Breast epithelium (tissue), 4 donors: ENCODE results near the gene SERTM1. TPM values are rescaled to one million over a fixed set of nuclear protein-coding genes. Genes with fewer than 3 reads are reported as not detected.

Source experiments
- DNase-seq, 2 donors: peaks; one replicate each; pipeline ENCODE4 v3.0.0-alpha.2; 2019; ENCODE audit warnings: low spot score in 2 of 2
- H3K27ac ChIP-seq, 2 donors: fragments of 200-600 bp; sonication (generic) in 1 of 2; one replicate each; pipeline ENCODE4 v1.5.1; 2016 to 2019; ENCODE audit warnings: mild to moderate bottlenecking in 1 of 2
- H3K27me3 ChIP-seq, 2 donors: fragments of 200-600 bp; sonication (generic) in 1 of 2; one replicate each; pipeline versions ENCODE4 v1.5.1 to v1.6.0; 2017 to 2019; ENCODE audit warnings: control low read depth in 1 of 2, mild to moderate bottlenecking in 1 of 2
- H3K36me3 ChIP-seq: fragments of 200-600 bp; one replicate; pipeline ENCODE4 v1.5.1; 2019
- H3K4me1 ChIP-seq, 2 donors: fragments of 200-600 bp; sonication (generic); one replicate each; pipeline ENCODE4 v1.5.1; 2016 to 2019; ENCODE audit warnings: control low read depth in 1 of 2
- H3K4me3 ChIP-seq, 3 donors: fragments of 200-600 bp; sonication (generic); 1 replicate in 2 of 3; 2 replicates in 1 of 3; pipeline ENCODE4 v1.5.1; 2016 to 2019; ENCODE audit warnings: mild to moderate bottlenecking in 3 of 3, moderate library complexity in 2 of 3
- H3K9me3 ChIP-seq, 2 donors: fragments of 200-600 bp; sonication (generic) in 1 of 2; one replicate each; pipeline ENCODE4 v1.5.1; 2016 to 2019; ENCODE audit warnings: control low read depth in 1 of 2
- POLR2A ChIP-seq: fragments of 450-650 bp; IDR thresholded peaks from one replicate; pipeline ENCODE4 v1.6.1; 2016; ENCODE audit warnings: antibody characterized with exemption, mild to moderate bottlenecking, moderate library complexity
- POLR2AphosphoS5 ChIP-seq, 3 donors: sonication (generic); formaldehyde crosslinking; IDR thresholded peaks; one replicate each; pipeline ENCODE4 v1.6.1; 2017; ENCODE audit warnings: antibody characterized with exemption in 3 of 3
- intact Hi-C: fragments of 100-400 bp; cut with DNase I; formaldehyde crosslinking; loops from one replicate; pipeline ENCODE4 v1.15.1; 2023; ENCODE audit warnings: low total_unique reads
- total RNA-seq, 3 donors: library from RNA; depleted of rRNA; stranded (reverse); fragments of >200 nt; gene quantifications; one replicate each; pipeline ENCODE4 v1.1.0, GENCODE V29; 2016
- TF ChIP-seq, protein P1 (sequence below), 3 donors: fragments of 450-650 bp; IDR thresholded peaks; one replicate each; pipeline ENCODE4 v1.5.1; 2016 to 2017; ENCODE audit warnings: antibody characterized with exemption in 3 of 3, mild to moderate bottlenecking in 3 of 3, moderate library complexity in 3 of 3

The SERTM1 gene
- total RNA-seq, 3 donors from 2014 or later = 0.16 to 7.6 TPM; not detected in 1

DNA sequence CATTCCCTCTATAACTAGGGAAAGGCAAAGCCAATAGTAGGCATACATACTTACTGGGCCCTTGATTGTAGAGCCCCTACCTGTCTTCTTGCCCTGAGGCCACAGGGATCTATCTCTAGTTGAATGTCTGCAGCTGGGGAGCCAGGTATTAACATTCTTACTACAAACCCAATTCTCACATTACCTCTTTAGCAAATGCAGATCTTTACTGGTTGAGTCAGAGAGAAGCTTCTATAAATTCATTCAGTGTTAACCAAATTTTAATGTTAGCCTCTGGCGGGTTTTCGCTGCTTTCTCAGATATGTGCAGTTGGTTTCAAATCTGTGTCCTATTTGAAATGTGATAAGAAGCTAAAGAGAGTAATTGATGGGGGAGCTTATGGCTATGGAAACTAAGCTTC lies 43.2 kb downstream of the SERTM1 start:
- Histone ChIP-seq H3K27me3 (no peaks in the 10 kb centered on the region), H3K4me3 (no peak overlapping the region), H3K36me3 (no peaks in the 10 kb centered on the region), H3K9me3 (no peaks in the 10 kb centered on the region), H3K27ac (no peak overlapping the region), H3K4me1 (no peaks in the 10 kb centered on the region)
- no peak for DNase-seq
- intact Hi-C loops = no loop called here
- TF ChIP-seq POLR2A (no peak), POLR2AphosphoS5 (IDR thresholded peaks at IDR 0.05) (no peak)
- TF ChIP-seq, protein P1, sequence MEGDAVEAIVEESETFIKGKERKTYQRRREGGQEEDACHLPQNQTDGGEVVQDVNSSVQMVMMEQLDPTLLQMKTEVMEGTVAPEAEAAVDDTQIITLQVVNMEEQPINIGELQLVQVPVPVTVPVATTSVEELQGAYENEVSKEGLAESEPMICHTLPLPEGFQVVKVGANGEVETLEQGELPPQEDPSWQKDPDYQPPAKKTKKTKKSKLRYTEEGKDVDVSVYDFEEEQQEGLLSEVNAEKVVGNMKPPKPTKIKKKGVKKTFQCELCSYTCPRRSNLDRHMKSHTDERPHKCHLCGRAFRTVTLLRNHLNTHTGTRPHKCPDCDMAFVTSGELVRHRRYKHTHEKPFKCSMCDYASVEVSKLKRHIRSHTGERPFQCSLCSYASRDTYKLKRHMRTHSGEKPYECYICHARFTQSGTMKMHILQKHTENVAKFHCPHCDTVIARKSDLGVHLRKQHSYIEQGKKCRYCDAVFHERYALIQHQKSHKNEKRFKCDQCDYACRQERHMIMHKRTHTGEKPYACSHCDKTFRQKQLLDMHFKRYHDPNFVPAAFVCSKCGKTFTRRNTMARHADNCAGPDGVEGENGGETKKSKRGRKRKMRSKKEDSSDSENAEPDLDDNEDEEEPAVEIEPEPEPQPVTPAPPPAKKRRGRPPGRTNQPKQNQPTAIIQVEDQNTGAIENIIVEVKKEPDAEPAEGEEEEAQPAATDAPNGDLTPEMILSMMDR (IDR thresholded peaks at IDR 0.05) = no peak

DNA sequence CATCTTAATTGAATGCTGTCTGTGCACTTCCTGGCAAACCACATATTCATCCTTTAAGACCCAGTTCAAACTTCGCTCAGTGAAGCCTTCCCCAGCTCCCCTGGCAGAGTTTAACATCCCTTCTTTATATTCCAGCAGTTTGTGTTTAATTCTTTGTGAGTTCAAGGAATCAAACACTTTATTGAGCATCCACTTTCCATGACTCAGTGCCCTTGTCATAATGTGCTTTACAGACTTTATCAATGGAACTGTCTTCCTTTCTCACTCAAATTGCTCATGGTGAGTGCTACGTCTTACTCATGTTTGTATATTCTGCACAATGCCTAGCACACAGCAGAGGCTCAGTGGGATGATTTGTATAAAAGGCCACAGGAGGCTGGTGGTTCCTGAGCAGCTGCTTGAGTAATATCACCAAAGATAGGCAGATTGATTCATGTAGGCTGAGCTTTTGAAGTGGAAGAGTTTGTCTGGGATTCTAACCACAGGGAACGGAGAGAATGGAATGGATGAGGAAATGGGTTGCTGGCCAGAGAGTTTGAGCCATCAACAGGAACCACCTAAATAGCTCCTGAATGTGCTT lies 44.2 kb downstream of the SERTM1 start:
- Histone ChIP-seq H3K27ac (no peak overlapping the region), H3K4me3 (no peak overlapping the region), H3K36me3 (no peaks in the 10 kb centered on the region), H3K27me3 (no peaks in the 10 kb centered on the region), H3K4me1 (no peaks in the 10 kb centered on the region), H3K9me3 (no peaks in the 10 kb centered on the region)
- no peak for TF ChIP-seq POLR2AphosphoS5 (IDR thresholded peaks at IDR 0.05)
- no peak for TF ChIP-seq POLR2A
- TF ChIP-seq, protein P1 (IDR thresholded peaks at IDR 0.05) = no peak
- intact Hi-C loops = no loop called here
- no peak for DNase-seq

DNA sequence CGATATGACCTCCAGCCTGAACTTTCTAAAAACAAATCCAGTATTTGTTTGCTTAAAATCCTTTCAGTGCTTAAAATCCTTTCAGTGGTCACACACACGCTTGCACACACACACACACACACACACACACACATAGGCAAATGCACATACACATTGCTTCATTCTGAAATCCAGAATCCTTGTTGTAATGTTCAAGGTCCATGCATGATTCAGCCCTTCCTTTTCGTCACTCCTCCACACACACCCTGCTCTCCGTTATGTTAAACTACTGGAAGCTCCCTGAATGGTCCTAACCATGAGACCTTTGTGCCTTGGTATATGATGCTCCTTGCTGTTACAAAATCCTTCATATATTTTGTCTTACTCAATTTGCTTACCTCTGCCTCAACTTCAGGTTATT lies 44.9 kb downstream of the SERTM1 start:
- no peak for DNase-seq
- Histone ChIP-seq H3K27ac (no peak overlapping the region), H3K4me1 (no peaks in the 10 kb centered on the region), H3K27me3 (no peaks in the 10 kb centered on the region), H3K36me3 (no peaks in the 10 kb centered on the region), H3K9me3 (no peaks in the 10 kb centered on the region), H3K4me3 (no peak overlapping the region)
- TF ChIP-seq, protein P1 (IDR thresholded peaks at IDR 0.05) = no peak
- intact Hi-C loops = no loop called here

DNA sequence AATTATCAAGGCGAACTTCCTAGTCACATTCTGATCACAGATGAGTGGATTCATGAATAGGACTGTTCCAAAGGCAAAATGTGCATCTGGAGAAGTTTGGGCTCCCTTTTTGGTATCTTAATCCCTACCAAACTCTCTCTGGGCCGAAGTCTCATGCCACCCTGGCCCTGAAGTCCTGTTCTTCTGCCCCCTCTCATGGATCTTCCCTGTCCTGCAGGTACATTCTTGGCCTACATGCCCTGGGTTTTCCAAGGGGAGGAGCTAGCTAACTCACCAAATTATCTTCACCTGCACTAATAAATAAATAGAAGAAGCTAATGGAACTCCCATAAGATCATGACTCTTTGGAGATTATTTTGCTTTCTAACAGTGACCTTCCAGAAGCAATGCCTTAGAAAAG lies 50.3 kb downstream of the SERTM1 start:
- intact Hi-C loops = no loop called here
- H3K27ac ChIP-seq = no peak overlapping the region
- H3K27me3 ChIP-seq = no peaks in the 10 kb centered on the region
- H3K4me3 ChIP-seq = no peak overlapping the region
- no peak for DNase-seq
- no peaks in the 10 kb centered on the region for H3K36me3 ChIP-seq
- no peaks in the 10 kb centered on the region for H3K4me1 ChIP-seq
- H3K9me3 ChIP-seq = no peaks in the 10 kb centered on the region
- TF ChIP-seq POLR2AphosphoS5 (IDR thresholded peaks at IDR 0.05) = no peak
- TF ChIP-seq, protein P1 (IDR thresholded peaks at IDR 0.05) = no peak
- no peak for TF ChIP-seq POLR2A

DNA sequence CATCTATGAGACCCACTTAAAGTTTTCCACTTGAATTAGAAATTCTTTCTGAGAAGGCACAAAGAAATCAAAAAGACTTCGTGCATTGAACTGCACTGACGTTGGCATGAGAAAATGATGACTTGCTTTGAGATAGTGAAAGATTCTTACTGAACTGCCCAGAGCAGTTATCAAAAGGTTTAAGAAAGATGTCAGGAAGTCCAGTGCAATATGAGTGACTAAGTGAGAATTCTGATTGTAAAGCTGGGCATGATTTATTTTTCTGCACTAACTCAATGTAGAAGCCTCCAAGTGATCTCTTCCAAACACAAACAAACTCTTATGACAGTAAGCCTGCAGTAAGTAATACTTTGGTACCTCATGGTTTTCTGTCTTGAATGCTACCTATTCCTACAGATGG lies 52.1 kb downstream of the SERTM1 start:
- no peak overlapping the region for H3K27ac ChIP-seq
- no peaks in the 10 kb centered on the region for H3K4me1 ChIP-seq
- no peaks in the 10 kb centered on the region for H3K36me3 ChIP-seq
- TF ChIP-seq, protein P1 (IDR thresholded peaks at IDR 0.05) = no peak
- H3K4me3 ChIP-seq = no peak overlapping the region
- intact Hi-C loops = no loop called here
- no peak for DNase-seq
- no peaks in the 10 kb centered on the region for H3K9me3 ChIP-seq
- no peaks in the 10 kb centered on the region for H3K27me3 ChIP-seq
